Thyroid gland (tissue), 4 donors: Measurements from ENCODE around the gene HRG.
"Not testable (repeated sequence)": the region's sequence is repeated elsewhere in the genome, so short reads cannot be mapped to it uniquely, and the experiment has no call there.

Experiments used
- POLR2A ChIP-seq, 2 donors: fragments of 450-650 bp; IDR thresholded peaks; one replicate each; pipeline ENCODE4 v1.6.1; 2017; ENCODE audit warnings: antibody characterized with exemption in 2 of 2, mild to moderate bottlenecking in 2 of 2, moderate library complexity in 1 of 2
- TF ChIP-seq, protein P1 (sequence below), 6 experiments: fragments of 200-600 bp in 3 of 6; fragments of 450-650 bp in 3 of 6; sonication (generic) in 3 of 6; IDR thresholded peaks; one replicate each; pipeline ENCODE4 v1.5.1; 2016 to 2019; ENCODE audit warnings: antibody characterized with exemption in 6 of 6, mild to moderate bottlenecking in 2 of 6, inconsistent platforms in 1 of 6, moderate library complexity in 1 of 6

DNA sequence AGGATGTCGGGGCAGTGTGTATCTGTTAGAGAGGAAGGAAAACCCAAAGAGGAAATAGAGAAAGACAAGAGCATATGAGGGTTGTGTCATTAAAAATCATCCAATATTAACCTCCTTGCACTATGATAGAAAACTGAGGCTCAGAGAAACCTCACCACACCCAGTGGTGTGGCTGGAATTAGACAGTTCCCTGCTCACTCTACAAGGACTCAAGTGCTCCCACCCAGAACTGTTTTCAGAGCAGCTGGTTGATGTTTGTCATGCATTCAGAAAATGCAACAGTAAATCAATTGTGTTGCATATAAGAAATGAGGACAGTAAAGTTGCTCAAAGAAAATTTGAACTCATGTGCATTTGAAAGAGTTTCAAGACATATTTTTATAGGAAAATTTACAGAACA, 24.5 kb downstream of the HRG start:
- TF ChIP-seq, protein P1, sequence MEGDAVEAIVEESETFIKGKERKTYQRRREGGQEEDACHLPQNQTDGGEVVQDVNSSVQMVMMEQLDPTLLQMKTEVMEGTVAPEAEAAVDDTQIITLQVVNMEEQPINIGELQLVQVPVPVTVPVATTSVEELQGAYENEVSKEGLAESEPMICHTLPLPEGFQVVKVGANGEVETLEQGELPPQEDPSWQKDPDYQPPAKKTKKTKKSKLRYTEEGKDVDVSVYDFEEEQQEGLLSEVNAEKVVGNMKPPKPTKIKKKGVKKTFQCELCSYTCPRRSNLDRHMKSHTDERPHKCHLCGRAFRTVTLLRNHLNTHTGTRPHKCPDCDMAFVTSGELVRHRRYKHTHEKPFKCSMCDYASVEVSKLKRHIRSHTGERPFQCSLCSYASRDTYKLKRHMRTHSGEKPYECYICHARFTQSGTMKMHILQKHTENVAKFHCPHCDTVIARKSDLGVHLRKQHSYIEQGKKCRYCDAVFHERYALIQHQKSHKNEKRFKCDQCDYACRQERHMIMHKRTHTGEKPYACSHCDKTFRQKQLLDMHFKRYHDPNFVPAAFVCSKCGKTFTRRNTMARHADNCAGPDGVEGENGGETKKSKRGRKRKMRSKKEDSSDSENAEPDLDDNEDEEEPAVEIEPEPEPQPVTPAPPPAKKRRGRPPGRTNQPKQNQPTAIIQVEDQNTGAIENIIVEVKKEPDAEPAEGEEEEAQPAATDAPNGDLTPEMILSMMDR (IDR thresholded peaks at IDR 0.05) = not testable (repeated sequence)
- TF ChIP-seq POLR2A (IDR thresholded peaks at IDR 0.05) = not testable (repeated sequence)
